Body of pancreas (tissue), 4 donors: ENCODE measurements around the gene IGF2BP1. TPM values are rescaled to one million over a fixed set of nuclear protein-coding genes. Genes with fewer than 3 reads are reported as not detected.

Source experiments
- ATAC-seq: fragments of 150-250 bp; one replicate; pipeline ENCODE4 v1.9.1; 2016
- DNase-seq, 4 donors: peaks; one replicate each; pipeline ENCODE4 v3.0.0-alpha.2; 2019
- H3K27ac ChIP-seq, 4 donors: fragments of 200-600 bp; sonication (generic); 1 replicate in 3 of 4; 2 replicates in 1 of 4; pipeline versions ENCODE4 v1.5.1 to v1.6.1; 2016 to 2019; ENCODE audit warnings: mild to moderate bottlenecking in 1 of 4, mixed read lengths in 1 of 4, moderate library complexity in 1 of 4
- H3K27me3 ChIP-seq, 2 donors: fragments of 200-600 bp; sonication (generic); one replicate each; pipeline ENCODE4 v1.6.0; 2016; ENCODE audit warnings: mild to moderate bottlenecking in 1 of 2
- H3K36me3 ChIP-seq, 2 donors: fragments of 200-600 bp; sonication (generic); replicated peaks in 1 of 2; 2 replicates each; pipeline ENCODE4 v1.5.1; 2016; ENCODE audit warnings: low read depth in 2 of 2; ENCODE audit not compliant: insufficient read depth in 1 of 2
- H3K4me1 ChIP-seq: fragments of 200-600 bp; sonication (generic); one replicate; pipeline ENCODE4 v1.6.0; 2016
- H3K4me3 ChIP-seq, 2 donors: fragments of 200-600 bp; sonication (generic); 1 replicate in 1 of 2; 2 replicates in 1 of 2; pipeline ENCODE4 v1.5.1; 2016 to 2019
- H3K9me3 ChIP-seq, 3 donors: fragments of 200-600 bp; sonication (generic); 1 replicate in 2 of 3; 2 replicates in 1 of 3; pipeline ENCODE4 v1.5.1; 2016
- POLR2A ChIP-seq, 3 donors: fragments of 450-650 bp; IDR thresholded peaks; one replicate each; pipeline ENCODE4 v1.6.1; 2016; ENCODE audit warnings: antibody characterized with exemption in 3 of 3, mild to moderate bottlenecking in 2 of 3
- WGBS, 2 donors: methylation state at CpG; one replicate each; pipeline ENCODE4 v1.1.5; 2017; 5-methylcytosine and 5-hydroxymethylcytosine counted together
- intact Hi-C: fragments of 100-400 bp; cut with DNase I; formaldehyde crosslinking; loops from one replicate; pipeline ENCODE4 v1.15.1; 2023
- total RNA-seq, 2 donors: library from RNA; depleted of rRNA; stranded (reverse); fragments of >200 nt; gene quantifications; one replicate each; pipeline ENCODE4 v1.1.0, GENCODE V29; 2016
- TF ChIP-seq, protein P1 (sequence below), 7 experiments: fragments of 450-650 bp in 4 of 7; fragments of 200-600 bp in 3 of 7; sonication (generic) in 3 of 7; IDR thresholded peaks; one replicate each; pipeline ENCODE4 v1.5.1; 2016 to 2019; ENCODE audit warnings: antibody characterized with exemption in 7 of 7

IGF2BP1 gene
- not detected for total RNA-seq

DNA sequence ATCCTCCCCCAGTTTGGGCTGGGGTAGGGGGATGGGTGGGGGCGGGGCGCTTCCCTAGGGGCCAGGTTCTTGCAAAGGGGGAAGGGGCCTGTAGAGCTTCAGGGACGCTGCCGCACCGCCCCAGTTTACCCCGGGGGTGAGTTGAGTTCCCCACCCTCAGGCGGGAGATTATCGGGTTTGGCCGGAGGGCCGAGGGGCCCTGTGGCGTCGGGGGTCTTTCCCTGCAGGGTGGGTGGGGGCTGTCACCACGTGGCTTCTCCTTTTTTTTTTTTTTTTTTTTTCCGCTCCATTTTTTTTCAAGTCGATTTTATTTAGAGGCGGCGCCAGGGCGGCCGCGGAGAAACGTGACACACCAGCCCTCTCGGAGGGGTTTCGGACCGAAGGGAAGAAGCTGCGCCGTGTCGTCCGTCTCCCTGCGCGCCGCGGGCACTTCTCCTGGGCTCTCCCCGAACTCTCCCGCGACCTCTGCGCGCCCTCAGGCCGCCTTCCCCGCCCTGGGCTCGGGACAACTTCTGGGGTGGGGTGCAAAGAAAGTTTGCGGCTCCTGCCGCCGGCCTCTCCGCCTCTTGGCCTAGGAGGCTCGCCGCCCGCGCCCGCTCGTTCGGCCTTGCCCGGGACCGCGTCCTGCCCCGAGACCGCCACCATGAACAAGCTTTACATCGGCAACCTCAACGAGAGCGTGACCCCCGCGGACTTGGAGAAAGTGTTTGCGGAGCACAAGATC, at the start of gene IGF2BP1:
Gene IGF2BP1, plus strand, starts transcription at position 283 of the 724 bp plus-strand sequence. Its CDS starts 361 bp downstream, at position 644.
- DNase-seq (no peak), ATAC-seq (no peak)
- Histone ChIP-seq H3K4me1 (peaks cover 31% of the 10 kb centered on the region), H3K36me3 (no peaks in the 10 kb centered on the region), H3K9me3 (no peaks in the 10 kb centered on the region), H3K27me3 (peaks cover 7 to 64% of the 10 kb centered on the region in 2 donors), H3K27ac (no peak within 1 kb of the TSS), H3K4me3 (no peak within 1 kb of the TSS)
- WGBS, 2 donors, result 3 to 6% methylated on average over 32 to 62 of the region's 62 CpGs
- no peak for TF ChIP-seq POLR2A (IDR thresholded peaks at IDR 0.05)
- TF ChIP-seq, protein P1, sequence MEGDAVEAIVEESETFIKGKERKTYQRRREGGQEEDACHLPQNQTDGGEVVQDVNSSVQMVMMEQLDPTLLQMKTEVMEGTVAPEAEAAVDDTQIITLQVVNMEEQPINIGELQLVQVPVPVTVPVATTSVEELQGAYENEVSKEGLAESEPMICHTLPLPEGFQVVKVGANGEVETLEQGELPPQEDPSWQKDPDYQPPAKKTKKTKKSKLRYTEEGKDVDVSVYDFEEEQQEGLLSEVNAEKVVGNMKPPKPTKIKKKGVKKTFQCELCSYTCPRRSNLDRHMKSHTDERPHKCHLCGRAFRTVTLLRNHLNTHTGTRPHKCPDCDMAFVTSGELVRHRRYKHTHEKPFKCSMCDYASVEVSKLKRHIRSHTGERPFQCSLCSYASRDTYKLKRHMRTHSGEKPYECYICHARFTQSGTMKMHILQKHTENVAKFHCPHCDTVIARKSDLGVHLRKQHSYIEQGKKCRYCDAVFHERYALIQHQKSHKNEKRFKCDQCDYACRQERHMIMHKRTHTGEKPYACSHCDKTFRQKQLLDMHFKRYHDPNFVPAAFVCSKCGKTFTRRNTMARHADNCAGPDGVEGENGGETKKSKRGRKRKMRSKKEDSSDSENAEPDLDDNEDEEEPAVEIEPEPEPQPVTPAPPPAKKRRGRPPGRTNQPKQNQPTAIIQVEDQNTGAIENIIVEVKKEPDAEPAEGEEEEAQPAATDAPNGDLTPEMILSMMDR (IDR thresholded peaks at IDR 0.05), result no peak
- intact Hi-C loops, result no loop called here

DNA sequence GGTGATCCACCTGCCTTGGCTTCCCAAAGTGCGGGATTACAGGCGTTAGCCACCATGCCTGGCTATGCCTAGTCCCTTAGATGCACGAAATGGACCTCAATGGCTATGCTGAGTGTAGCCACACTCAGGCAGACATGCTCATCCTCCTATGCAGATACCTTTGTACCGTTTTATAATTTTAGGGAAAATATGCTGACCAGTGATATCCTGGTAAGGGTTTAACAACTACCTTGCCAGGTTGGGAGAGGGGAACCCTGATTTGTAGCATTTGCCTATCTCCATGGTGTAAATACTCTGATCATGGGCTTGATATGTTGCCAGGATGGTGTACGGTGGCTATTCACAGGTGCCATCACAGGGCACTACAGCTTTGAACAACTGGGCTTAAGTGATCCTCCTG, 45.6 kb upstream of the IGF2BP1 start:
- intact Hi-C loops, result no loop called here
- H3K9me3 ChIP-seq, result no peaks in the 10 kb centered on the region
- H3K4me3 ChIP-seq, result no peak overlapping the region
- WGBS, 2 donors, result 50 to 62% methylated on average over 5 of the region's 5 CpGs
- no peak overlapping the region for H3K27ac ChIP-seq
- no peak for DNase-seq
- TF ChIP-seq POLR2A (IDR thresholded peaks at IDR 0.05), result no peak
- TF ChIP-seq, protein P1 (IDR thresholded peaks at IDR 0.05), result no peak
- ATAC-seq, result no peak
- no peaks in the 10 kb centered on the region for H3K4me1 ChIP-seq
- no peaks in the 10 kb centered on the region for H3K36me3 ChIP-seq
- H3K27me3 ChIP-seq, result no peaks in the 10 kb centered on the region

DNA sequence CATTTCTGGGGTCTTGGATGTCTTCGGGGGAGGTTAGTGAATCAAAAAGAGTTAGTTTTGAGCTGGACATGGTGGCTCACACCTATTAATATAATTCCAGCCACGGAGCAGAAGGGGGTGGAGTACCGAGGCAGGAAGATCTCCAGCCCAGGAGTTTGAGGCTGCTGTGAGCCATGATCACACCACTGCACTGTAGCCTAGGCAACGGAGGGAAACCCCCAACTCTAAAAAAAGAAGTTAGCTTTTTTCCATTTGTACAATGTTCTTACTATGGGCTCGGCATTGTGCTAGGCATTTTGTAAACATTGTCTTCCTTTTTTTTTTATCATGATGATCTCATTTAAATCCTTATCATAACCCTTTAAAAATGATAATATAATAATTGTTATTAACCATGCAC, 44.3 kb upstream of the IGF2BP1 start:
- DNase-seq, result no peak
- H3K4me3 ChIP-seq, result no peak overlapping the region
- H3K27ac ChIP-seq, result no peak overlapping the region
- intact Hi-C loops, result no loop called here
- ATAC-seq, result no peak
- no peaks in the 10 kb centered on the region for H3K27me3 ChIP-seq
- no peaks in the 10 kb centered on the region for H3K9me3 ChIP-seq
- no peaks in the 10 kb centered on the region for H3K4me1 ChIP-seq
- 11 to 12% methylated on average over 5 of the region's 5 CpGs for WGBS, 2 donors
- TF ChIP-seq, protein P1 (IDR thresholded peaks at IDR 0.05), result no peak
- TF ChIP-seq POLR2A (IDR thresholded peaks at IDR 0.05), result no peak
- H3K36me3 ChIP-seq, result no peaks in the 10 kb centered on the region

- Histone ChIP-seq H3K36me3 (no peaks in the 10 kb centered on the region), H3K27me3 (no peaks in the 10 kb centered on the region), H3K4me3 (no peak overlapping the region), H3K27ac (no peak overlapping the region), H3K9me3 (no peaks in the 10 kb centered on the region), H3K4me1 (no peaks in the 10 kb centered on the region)
- intact Hi-C loops, result no loop called here
- WGBS, 2 donors, result 7 to 33% methylated on average over 5 to 7 of the region's 7 CpGs
- ATAC-seq, result no peak
- TF ChIP-seq, protein P1 (IDR thresholded peaks at IDR 0.05), result no peak
- TF ChIP-seq POLR2A (IDR thresholded peaks at IDR 0.05), result no peak
- DNase-seq, result no peak
Measured at GRCh38 chr17:48954300-48954755, 42.9 kb upstream of the IGF2BP1 start.
